ENCODE results near the gene PICALM.

GRCh38 chr11:86040919-86041850 is 27.7 kb downstream of the PICALM start:
- TF ChIP-seq POLR2A (IDR thresholded peaks at IDR 0.05) = no peak
- TF ChIP-seq, protein P1, sequence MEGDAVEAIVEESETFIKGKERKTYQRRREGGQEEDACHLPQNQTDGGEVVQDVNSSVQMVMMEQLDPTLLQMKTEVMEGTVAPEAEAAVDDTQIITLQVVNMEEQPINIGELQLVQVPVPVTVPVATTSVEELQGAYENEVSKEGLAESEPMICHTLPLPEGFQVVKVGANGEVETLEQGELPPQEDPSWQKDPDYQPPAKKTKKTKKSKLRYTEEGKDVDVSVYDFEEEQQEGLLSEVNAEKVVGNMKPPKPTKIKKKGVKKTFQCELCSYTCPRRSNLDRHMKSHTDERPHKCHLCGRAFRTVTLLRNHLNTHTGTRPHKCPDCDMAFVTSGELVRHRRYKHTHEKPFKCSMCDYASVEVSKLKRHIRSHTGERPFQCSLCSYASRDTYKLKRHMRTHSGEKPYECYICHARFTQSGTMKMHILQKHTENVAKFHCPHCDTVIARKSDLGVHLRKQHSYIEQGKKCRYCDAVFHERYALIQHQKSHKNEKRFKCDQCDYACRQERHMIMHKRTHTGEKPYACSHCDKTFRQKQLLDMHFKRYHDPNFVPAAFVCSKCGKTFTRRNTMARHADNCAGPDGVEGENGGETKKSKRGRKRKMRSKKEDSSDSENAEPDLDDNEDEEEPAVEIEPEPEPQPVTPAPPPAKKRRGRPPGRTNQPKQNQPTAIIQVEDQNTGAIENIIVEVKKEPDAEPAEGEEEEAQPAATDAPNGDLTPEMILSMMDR (IDR thresholded peaks at IDR 0.05) = no peak
